ENCODE data around the gene MEF2C. TPM values are rescaled to one million over a fixed set of nuclear protein-coding genes. Genes with fewer than 3 reads are reported as not detected.

Gene MEF2C
- total and polyA plus RNA-seq, 4 donors: 2.8 to 15.9 (median 10.1) TPM

DNA sequence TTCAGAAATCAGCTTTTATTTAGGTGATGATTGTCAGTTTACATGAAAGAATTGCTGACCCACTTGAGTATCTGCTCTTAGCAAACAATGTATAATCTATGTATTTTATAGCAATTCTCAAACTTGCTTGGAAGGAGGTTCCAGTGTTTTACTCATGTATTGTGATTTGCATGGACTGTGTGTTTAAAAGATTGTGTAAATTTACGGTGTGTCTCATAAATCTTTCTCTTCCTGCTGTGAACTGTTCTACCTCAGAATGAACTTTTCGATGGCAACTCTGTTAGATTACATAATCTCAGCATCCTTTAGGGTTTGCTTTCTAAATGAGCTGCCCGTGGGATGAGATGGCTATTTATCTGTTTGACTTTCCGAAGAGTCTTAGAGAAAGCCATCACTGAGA lies 122.5 kb downstream of the MEF2C start:
- H3K4me3 ChIP-seq (ENCODE audit: low read depth in 1 of 3, low read length in 3 of 3): no peak overlapping the region
- WGBS: 36% methylated on average over 4 of the region's 4 CpGs
- H3K27ac ChIP-seq (ENCODE audit: low read depth in 1 of 2, low read length in 2 of 2): no peak overlapping the region
- TF ChIP-seq, protein P1, sequence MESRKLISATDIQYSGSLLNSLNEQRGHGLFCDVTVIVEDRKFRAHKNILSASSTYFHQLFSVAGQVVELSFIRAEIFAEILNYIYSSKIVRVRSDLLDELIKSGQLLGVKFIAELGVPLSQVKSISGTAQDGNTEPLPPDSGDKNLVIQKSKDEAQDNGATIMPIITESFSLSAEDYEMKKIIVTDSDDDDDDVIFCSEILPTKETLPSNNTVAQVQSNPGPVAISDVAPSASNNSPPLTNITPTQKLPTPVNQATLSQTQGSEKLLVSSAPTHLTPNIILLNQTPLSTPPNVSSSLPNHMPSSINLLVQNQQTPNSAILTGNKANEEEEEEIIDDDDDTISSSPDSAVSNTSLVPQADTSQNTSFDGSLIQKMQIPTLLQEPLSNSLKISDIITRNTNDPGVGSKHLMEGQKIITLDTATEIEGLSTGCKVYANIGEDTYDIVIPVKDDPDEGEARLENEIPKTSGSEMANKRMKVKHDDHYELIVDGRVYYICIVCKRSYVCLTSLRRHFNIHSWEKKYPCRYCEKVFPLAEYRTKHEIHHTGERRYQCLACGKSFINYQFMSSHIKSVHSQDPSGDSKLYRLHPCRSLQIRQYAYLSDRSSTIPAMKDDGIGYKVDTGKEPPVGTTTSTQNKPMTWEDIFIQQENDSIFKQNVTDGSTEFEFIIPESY (IDR thresholded peaks at IDR 0.05): no peak
- no peak for TF ChIP-seq RAD21 (IDR thresholded peaks at IDR 0.05)
- TF ChIP-seq RXRA (IDR thresholded peaks at IDR 0.05): no peak
- TF ChIP-seq JUND (IDR thresholded peaks at IDR 0.05): no peak
- TF ChIP-seq, protein P2, sequence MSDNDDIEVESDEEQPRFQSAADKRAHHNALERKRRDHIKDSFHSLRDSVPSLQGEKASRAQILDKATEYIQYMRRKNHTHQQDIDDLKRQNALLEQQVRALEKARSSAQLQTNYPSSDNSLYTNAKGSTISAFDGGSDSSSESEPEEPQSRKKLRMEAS (IDR thresholded peaks at IDR 0.05): no peak
- TF ChIP-seq, protein P3, sequence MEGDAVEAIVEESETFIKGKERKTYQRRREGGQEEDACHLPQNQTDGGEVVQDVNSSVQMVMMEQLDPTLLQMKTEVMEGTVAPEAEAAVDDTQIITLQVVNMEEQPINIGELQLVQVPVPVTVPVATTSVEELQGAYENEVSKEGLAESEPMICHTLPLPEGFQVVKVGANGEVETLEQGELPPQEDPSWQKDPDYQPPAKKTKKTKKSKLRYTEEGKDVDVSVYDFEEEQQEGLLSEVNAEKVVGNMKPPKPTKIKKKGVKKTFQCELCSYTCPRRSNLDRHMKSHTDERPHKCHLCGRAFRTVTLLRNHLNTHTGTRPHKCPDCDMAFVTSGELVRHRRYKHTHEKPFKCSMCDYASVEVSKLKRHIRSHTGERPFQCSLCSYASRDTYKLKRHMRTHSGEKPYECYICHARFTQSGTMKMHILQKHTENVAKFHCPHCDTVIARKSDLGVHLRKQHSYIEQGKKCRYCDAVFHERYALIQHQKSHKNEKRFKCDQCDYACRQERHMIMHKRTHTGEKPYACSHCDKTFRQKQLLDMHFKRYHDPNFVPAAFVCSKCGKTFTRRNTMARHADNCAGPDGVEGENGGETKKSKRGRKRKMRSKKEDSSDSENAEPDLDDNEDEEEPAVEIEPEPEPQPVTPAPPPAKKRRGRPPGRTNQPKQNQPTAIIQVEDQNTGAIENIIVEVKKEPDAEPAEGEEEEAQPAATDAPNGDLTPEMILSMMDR (IDR thresholded peaks at IDR 0.05; ENCODE audit: low read depth, low read length, missing input control): no peak
- TF ChIP-seq SP1 (IDR thresholded peaks at IDR 0.05): no peak
- no peak for TF ChIP-seq HNF4A (conservative IDR thresholded peaks at IDR 0.05)
- TF ChIP-seq, protein P4, sequence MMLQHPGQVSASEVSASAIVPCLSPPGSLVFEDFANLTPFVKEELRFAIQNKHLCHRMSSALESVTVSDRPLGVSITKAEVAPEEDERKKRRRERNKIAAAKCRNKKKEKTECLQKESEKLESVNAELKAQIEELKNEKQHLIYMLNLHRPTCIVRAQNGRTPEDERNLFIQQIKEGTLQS (IDR thresholded peaks at IDR 0.05): no peak
- TF ChIP-seq TAF1 (conservative IDR thresholded peaks at IDR 0.05): no peak
- TF ChIP-seq, protein P5, sequence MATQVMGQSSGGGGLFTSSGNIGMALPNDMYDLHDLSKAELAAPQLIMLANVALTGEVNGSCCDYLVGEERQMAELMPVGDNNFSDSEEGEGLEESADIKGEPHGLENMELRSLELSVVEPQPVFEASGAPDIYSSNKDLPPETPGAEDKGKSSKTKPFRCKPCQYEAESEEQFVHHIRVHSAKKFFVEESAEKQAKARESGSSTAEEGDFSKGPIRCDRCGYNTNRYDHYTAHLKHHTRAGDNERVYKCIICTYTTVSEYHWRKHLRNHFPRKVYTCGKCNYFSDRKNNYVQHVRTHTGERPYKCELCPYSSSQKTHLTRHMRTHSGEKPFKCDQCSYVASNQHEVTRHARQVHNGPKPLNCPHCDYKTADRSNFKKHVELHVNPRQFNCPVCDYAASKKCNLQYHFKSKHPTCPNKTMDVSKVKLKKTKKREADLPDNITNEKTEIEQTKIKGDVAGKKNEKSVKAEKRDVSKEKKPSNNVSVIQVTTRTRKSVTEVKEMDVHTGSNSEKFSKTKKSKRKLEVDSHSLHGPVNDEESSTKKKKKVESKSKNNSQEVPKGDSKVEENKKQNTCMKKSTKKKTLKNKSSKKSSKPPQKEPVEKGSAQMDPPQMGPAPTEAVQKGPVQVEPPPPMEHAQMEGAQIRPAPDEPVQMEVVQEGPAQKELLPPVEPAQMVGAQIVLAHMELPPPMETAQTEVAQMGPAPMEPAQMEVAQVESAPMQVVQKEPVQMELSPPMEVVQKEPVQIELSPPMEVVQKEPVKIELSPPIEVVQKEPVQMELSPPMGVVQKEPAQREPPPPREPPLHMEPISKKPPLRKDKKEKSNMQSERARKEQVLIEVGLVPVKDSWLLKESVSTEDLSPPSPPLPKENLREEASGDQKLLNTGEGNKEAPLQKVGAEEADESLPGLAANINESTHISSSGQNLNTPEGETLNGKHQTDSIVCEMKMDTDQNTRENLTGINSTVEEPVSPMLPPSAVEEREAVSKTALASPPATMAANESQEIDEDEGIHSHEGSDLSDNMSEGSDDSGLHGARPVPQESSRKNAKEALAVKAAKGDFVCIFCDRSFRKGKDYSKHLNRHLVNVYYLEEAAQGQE (IDR thresholded peaks at IDR 0.05): no peak
- TF ChIP-seq YY1 (IDR thresholded peaks at IDR 0.05): no peak
- TF ChIP-seq EGR1 (IDR thresholded peaks at IDR 0.05; ENCODE audit: low read depth in 2 of 2): no peak
- no peak for TF ChIP-seq HNF4G (IDR thresholded peaks at IDR 0.05)
- TF ChIP-seq FOXA1 (IDR thresholded peaks at IDR 0.05): no peak
- no peaks in the 10 kb centered on the region for H3K36me3 ChIP-seq (ENCODE audit: control insufficient read depth in 4 of 4, insufficient read depth in 3 of 4, low read depth in 1 of 4, low read length in 3 of 4)
- H3K27me3 ChIP-seq (ENCODE audit: control insufficient read depth in 4 of 4, insufficient read depth in 4 of 4, low read length in 3 of 4): no peaks in the 10 kb centered on the region
- H3K4me1 ChIP-seq (ENCODE audit: control insufficient read depth in 4 of 4, insufficient read depth in 4 of 4, low read length in 3 of 4): no peaks in the 10 kb centered on the region
- H3K9me3 ChIP-seq (ENCODE audit: control insufficient read depth in 4 of 4, low read length in 3 of 4): no peaks in the 10 kb centered on the region
- no peak for DNase-seq (ENCODE audit: low spot score)
- H3K9ac ChIP-seq (ENCODE audit: low read depth in 1 of 2, low read length in 2 of 2): no peak overlapping the region

DNA sequence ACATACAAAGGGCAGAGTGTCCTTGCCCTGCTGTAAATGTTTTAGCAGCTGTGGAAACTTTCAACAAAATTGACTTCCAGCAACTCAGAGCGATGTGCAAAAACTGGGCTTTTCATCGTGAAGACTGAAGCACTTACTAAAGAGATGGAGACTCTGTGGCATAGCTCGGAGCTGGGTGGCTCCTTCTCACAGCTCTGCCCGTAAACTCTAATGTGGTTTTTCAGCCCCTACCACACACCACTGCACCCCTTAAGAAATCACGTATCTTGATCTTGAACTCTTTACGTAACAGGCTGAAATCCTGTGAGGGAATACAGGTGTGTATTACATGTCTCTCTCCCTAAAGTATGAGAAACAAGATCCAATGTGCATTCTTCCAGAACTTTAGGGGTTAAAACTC lies 124.4 kb downstream of the MEF2C start:
- TF ChIP-seq, protein P5 (IDR thresholded peaks at IDR 0.05): no peak
- TF ChIP-seq, protein P2 (IDR thresholded peaks at IDR 0.05): no peak
- TF ChIP-seq, protein P1 (IDR thresholded peaks at IDR 0.05): no peak
- no peak overlapping the region for H3K27ac ChIP-seq (ENCODE audit: low read depth in 1 of 2, low read length in 2 of 2)
- no peaks in the 10 kb centered on the region for H3K9me3 ChIP-seq (ENCODE audit: control insufficient read depth in 4 of 4, low read length in 3 of 4)
- DNase-seq (ENCODE audit: low spot score): no peak
- no peaks in the 10 kb centered on the region for H3K27me3 ChIP-seq (ENCODE audit: control insufficient read depth in 4 of 4, insufficient read depth in 4 of 4, low read length in 3 of 4)
- H3K36me3 ChIP-seq (ENCODE audit: control insufficient read depth in 4 of 4, insufficient read depth in 3 of 4, low read depth in 1 of 4, low read length in 3 of 4): no peaks in the 10 kb centered on the region
- H3K4me3 ChIP-seq (ENCODE audit: low read depth in 1 of 3, low read length in 3 of 3): no peak overlapping the region
- H3K9ac ChIP-seq (ENCODE audit: low read depth in 1 of 2, low read length in 2 of 2): no peak overlapping the region
- no peaks in the 10 kb centered on the region for H3K4me1 ChIP-seq (ENCODE audit: control insufficient read depth in 4 of 4, insufficient read depth in 4 of 4, low read length in 3 of 4)
- WGBS: 70% methylated on average over 6 of the region's 6 CpGs
